Neuron (in vitro differentiated cells): Measurements from ENCODE around the gene RIT2.

Experiments used
- H2AFZ ChIP-seq: one replicate; pipeline ENCODE4 v1.6.1; 2013; ENCODE audit warnings: low read depth, mild to moderate bottlenecking, inconsistent platforms, low read length, moderate library complexity
- H3K27me3 ChIP-seq: one replicate; pipeline ENCODE4 v1.6.1; 2013; ENCODE audit warnings: low read length; ENCODE audit not compliant: insufficient read depth
- H3K36me3 ChIP-seq: one replicate; pipeline ENCODE4 v1.6.1; 2013; ENCODE audit warnings: low read length; ENCODE audit not compliant: insufficient read depth
- H3K4me1 ChIP-seq: one replicate; pipeline ENCODE4 v1.6.1; 2013; ENCODE audit warnings: low read length; ENCODE audit not compliant: insufficient read depth
- H3K4me3 ChIP-seq: 2 replicates; pipeline ENCODE4 v1.5.1; 2013; ENCODE audit warnings: mild to moderate bottlenecking, low read length, moderate library complexity
- H3K9me3 ChIP-seq: one replicate; pipeline ENCODE4 v1.6.1; 2013; ENCODE audit warnings: low read length

The RIT2 gene

DNA sequence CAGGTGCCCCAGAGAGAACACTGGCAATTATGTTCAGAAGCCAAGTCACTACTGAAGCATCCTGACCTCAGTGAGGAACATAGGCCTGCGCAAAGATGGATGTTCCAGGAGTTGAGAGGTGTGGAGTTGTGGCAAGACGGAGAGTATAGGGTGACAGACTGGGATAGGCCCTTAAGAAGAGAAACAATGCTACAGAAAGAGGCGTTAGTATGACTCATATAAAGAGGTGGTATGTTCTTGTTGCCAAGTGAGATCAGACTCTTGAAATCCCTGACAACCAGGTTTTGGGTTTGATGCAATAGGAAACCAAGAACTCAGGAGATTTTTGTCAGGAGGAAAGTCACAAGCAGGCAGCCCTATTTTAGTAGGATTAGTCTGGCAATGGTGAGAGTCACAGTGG is 185.6 kb downstream of the RIT2 start:
- no peaks in the 10 kb centered on the region for H3K4me1 ChIP-seq
- H3K36me3 ChIP-seq = no peaks in the 10 kb centered on the region
- H3K27me3 ChIP-seq = no peaks in the 10 kb centered on the region
- H3K9me3 ChIP-seq = no peaks in the 10 kb centered on the region
- no peak overlapping the region for H3K4me3 ChIP-seq
- H2AFZ ChIP-seq = no peak overlapping the region

DNA sequence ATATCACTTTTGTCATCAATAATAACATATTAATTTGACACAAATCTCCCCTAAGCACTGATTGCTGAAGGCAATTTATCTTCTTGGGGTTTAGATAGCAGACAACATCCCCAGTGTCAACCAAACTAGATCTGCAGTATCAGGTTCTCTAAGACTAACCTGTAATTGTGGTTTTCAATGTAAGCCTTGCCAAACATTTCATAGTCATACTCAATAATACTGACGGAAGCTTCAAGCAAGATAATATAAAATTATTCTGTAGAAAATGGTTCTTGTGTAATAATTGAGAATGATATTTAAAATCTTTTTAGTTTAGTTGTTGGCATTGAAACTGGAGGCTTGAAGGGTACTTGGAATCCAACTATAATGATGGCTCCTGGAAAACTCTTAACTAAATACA is 186.3 kb downstream of the RIT2 start:
- H3K4me3 ChIP-seq = no peak overlapping the region
- H3K4me1 ChIP-seq = no peaks in the 10 kb centered on the region
- H3K27me3 ChIP-seq = no peaks in the 10 kb centered on the region

DNA sequence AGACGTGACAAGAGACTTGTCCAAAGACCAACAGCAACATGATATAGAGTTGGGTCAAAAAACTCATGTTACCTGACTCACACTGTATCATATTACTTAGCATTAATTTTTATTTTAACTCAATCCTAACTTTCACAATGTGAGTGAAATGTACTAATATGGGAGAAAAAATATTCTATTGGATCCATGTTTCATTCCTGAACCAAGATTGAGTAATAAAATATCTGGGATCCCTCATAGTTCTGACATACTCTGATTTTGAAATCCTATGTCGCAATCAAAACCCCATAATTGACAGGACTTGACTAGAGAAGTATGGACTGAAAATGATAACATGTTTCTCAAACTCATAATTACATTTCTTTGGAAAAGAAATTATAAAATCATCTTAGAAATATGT is 190.4 kb downstream of the RIT2 start:
- Histone ChIP-seq H3K4me3 (no peak overlapping the region), H3K4me1 (peaks cover 2% of the 10 kb centered on the region), H3K27me3 (no peaks in the 10 kb centered on the region), H3K9me3 (no peaks in the 10 kb centered on the region), H3K36me3 (no peaks in the 10 kb centered on the region), H2AFZ (no peak overlapping the region)

More for the DNA sequence above, 186.3 kb downstream of the RIT2 start:
- Histone ChIP-seq H3K36me3 (no peaks in the 10 kb centered on the region), H3K9me3 (no peaks in the 10 kb centered on the region), H2AFZ (no peak overlapping the region)

DNA sequence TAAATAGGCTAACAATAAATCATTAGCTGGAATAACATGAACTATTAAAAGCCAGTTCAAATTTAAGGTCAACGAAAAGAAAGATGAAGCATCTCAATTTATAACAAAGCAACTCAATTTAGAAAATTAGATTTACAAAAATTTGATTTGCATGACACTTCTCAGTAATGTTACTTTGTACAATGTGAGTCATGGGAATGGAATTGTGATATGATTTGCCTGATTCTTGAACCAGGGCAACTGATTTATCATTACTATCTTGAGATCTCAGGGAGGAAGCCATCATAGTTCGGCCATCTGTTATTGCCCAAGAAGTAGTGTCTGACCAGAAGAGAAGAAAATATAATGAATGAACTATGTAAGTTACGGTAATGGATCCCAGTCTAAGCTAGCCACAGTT is 193.1 kb downstream of the RIT2 start:
- Histone ChIP-seq H3K36me3 (no peaks in the 10 kb centered on the region), H3K4me3 (no peak overlapping the region), H3K9me3 (no peaks in the 10 kb centered on the region), H3K27me3 (no peaks in the 10 kb centered on the region), H3K4me1 (peaks cover 2% of the 10 kb centered on the region), H2AFZ (no peak overlapping the region)

DNA sequence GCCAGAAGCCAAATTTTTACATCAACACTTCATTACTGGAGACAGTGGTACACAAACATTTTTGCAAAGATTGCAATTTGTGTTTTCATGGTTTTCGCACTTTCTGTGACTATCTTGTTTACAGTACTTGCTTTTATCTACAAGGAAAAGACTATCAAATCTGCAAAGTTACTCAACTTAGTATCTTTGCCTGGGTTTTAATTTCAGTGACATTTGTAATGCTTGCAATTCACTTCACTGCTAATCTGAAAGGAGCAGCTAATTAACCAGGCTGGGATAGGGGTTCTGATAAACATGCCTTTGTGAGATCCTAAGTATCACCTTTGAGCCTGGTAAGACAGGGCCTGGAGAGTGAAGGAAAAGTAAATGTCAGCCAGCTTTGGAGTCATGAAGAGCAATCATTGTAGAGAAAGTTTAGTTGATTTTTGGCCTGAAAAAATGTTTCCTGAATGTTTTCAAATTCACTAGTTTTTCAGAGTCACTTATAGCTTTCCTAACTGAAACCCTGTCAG is 194.2 kb downstream of the RIT2 start:
- Histone ChIP-seq H3K4me1 (peaks cover 2% of the 10 kb centered on the region), H3K4me3 (no peak overlapping the region)

DNA sequence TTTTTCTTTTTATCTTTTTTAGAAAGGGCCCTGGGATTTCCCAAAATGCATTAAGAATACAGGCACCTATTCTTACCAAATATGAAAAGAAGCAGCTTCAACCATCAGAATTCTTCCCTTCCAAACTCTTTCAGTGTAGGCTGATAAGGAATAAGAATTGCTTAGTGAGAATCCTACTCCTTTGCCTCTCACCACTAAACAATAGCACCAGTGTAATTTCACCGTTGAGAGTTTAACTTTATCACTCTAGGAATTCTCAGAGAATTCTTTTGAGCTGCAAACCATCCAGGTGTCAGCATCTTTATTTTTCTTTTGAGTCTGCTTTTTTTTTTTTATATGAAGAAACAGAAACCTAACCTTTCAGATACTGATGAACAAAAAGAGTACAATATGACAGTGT is 194.9 kb downstream of the RIT2 start:
- no peaks in the 10 kb centered on the region for H3K36me3 ChIP-seq
- H3K4me1 ChIP-seq = peaks cover 2% of the 10 kb centered on the region
- no peak overlapping the region for H3K4me3 ChIP-seq
- no peaks in the 10 kb centered on the region for H3K9me3 ChIP-seq
- no peak overlapping the region for H2AFZ ChIP-seq
- no peaks in the 10 kb centered on the region for H3K27me3 ChIP-seq

More for the DNA sequence above, 194.2 kb downstream of the RIT2 start:
- Histone ChIP-seq H3K9me3 (no peaks in the 10 kb centered on the region), H3K27me3 (no peaks in the 10 kb centered on the region), H3K36me3 (no peaks in the 10 kb centered on the region), H2AFZ (no peak overlapping the region)

DNA sequence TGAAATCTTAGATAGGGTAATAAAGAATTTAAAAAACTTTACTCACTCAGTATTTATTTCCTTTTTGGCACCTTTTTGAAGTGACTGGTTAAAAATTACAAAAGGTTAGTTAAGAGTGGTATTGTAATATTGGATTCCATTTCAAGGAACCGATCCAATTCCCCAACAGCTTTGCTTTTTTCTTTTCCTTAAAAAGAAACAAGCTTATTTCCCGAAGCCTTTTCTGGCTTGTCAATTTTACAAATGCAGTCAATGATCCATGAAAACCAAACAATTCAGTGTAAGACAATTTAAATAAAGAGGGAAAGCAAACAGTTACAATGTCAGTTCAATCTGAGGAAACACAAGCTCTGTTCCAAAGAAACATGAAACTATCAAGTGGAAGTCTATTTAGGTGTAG is 200.2 kb downstream of the RIT2 start:
- Histone ChIP-seq H3K27me3 (no peaks in the 10 kb centered on the region), H3K36me3 (no peaks in the 10 kb centered on the region), H3K4me3 (no peak overlapping the region), H3K9me3 (no peaks in the 10 kb centered on the region), H3K4me1 (peaks cover 5% of the 10 kb centered on the region), H2AFZ (no peak overlapping the region)

DNA sequence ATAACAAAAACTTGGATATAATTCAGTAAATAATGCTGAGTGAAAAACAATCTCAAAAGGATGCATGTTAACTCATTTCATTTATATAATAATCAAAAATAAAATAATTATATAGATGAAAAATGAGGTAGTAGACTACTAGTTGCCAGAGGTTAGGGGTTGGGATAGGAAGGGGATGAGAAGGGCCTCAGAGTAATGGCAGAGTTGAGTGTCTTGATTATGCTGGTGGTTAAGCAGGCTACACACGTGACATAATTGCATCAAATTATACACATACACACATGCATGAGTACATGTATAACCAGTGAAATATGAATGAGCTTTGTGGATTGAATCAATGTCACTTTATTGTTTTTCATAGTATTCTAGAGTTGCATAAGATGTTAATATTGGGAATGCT is 201.0 kb downstream of the RIT2 start:
- H3K4me3 ChIP-seq = no peak overlapping the region
- no peaks in the 10 kb centered on the region for H3K9me3 ChIP-seq
- H3K36me3 ChIP-seq = no peaks in the 10 kb centered on the region
- no peak overlapping the region for H2AFZ ChIP-seq
- no peaks in the 10 kb centered on the region for H3K27me3 ChIP-seq
- H3K4me1 ChIP-seq = peaks cover 5% of the 10 kb centered on the region

DNA sequence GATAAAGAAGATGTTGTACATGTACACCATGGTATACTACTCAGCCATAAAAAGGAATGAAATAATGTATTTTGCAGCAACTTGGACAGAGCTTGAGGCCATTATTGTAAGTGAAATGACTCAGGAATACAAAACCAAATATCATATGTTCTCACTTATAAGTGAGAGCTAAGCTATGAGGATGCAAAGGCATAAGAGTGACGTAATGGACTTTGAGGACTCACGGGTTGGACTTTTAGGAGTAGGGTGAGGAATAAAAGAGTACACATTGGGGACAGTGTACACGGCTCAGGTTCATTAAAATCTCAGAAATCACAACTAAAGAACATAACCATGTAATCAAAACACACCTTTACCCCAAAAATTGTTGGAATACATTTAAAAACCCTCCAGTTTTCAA is 206.4 kb downstream of the RIT2 start:
- H3K36me3 ChIP-seq = no peaks in the 10 kb centered on the region
- H3K9me3 ChIP-seq = no peaks in the 10 kb centered on the region
- H3K27me3 ChIP-seq = no peaks in the 10 kb centered on the region
- H3K4me3 ChIP-seq = no peak overlapping the region
- H2AFZ ChIP-seq = no peak overlapping the region
- H3K4me1 ChIP-seq = no peaks in the 10 kb centered on the region

DNA sequence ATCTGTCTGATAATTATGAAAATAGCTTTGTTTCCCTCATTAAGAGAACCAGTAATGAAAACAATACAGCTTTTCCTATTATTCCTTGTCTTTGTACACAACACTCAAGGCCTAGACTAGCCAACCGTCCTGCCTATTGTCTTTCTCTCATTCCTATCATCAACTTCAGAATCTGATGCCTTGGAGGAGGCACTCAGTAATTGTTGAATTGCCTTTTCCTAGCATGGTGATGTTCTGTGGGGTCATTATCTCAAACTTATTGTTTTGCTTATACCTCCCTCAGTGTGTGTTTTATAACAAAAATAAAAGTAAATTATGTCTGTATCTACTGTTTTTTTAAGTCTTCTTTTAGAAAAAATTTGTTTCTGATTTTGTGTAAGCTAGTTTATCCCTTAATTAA is 208.7 kb downstream of the RIT2 start:
- H3K4me3 ChIP-seq = no peak overlapping the region
- H3K9me3 ChIP-seq = no peaks in the 10 kb centered on the region
- no peaks in the 10 kb centered on the region for H3K4me1 ChIP-seq
- H2AFZ ChIP-seq = no peak overlapping the region
- no peaks in the 10 kb centered on the region for H3K27me3 ChIP-seq
- H3K36me3 ChIP-seq = no peaks in the 10 kb centered on the region

DNA sequence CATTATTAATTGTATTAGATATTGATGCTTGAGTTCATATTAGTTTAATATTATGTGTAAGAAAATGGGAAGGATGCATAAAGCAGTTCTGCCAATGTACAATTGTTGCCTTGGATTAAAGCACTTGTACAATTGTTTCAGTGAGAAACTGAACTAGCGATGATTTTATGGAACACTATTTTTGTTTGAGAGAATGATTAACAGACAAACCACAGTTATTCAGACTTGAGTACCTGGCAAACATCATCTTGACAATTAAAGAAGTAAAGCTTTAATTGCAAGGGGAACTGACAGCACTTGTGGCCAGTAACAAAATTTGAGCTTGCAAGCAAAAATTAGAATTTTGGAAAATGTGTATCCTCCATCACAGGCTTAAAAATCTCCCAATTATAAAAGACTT is 214.3 kb downstream of the RIT2 start:
- Histone ChIP-seq H3K4me3 (no peak overlapping the region), H2AFZ (no peak overlapping the region), H3K27me3 (no peaks in the 10 kb centered on the region), H3K36me3 (no peaks in the 10 kb centered on the region), H3K9me3 (no peaks in the 10 kb centered on the region), H3K4me1 (no peaks in the 10 kb centered on the region)

DNA sequence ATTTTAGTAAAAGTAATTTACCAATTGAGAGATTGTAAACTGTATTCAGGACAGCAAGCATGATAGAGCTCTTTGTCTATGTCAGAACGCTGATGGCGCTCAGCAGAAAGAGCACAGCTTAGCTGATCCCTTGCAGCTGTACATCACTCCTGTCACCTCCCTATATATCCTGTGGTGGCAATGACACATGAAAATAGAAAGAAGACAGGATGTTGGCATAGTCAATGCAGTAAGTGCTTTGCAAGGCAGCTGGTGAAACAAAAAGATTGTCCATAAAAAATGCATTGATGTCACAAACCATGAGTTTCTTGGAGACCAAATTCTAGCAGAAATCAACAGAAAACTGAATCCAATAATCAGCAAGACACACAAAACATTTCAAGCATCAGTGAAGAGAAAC is 221.5 kb downstream of the RIT2 start:
- Histone ChIP-seq H2AFZ (no peak overlapping the region), H3K36me3 (no peaks in the 10 kb centered on the region), H3K4me1 (peaks cover 6% of the 10 kb centered on the region), H3K4me3 (no peak overlapping the region), H3K27me3 (no peaks in the 10 kb centered on the region), H3K9me3 (no peaks in the 10 kb centered on the region)

DNA sequence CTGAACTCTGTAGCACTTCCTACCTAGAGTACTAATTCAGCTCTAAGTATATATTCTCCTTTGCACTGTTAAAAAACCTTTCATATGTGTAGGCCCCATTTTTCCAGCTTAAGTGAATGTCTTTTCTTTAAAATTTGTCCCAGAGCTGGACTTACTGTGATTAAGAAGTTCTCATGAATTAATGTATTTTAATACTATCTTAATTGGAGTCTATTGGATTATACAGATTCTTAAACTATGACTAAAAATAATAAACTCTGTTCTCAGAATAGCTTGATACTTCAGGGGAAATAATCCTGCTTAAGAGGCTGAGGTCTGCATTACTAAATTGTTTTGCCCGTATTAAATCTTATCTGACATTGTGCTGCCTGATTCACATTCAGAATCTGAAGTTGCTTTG is 223.3 kb downstream of the RIT2 start:
- H2AFZ ChIP-seq = no peak overlapping the region
- H3K9me3 ChIP-seq = no peaks in the 10 kb centered on the region
- H3K4me1 ChIP-seq = peaks cover 6% of the 10 kb centered on the region
- H3K27me3 ChIP-seq = no peaks in the 10 kb centered on the region
- H3K36me3 ChIP-seq = no peaks in the 10 kb centered on the region
- no peak overlapping the region for H3K4me3 ChIP-seq

DNA sequence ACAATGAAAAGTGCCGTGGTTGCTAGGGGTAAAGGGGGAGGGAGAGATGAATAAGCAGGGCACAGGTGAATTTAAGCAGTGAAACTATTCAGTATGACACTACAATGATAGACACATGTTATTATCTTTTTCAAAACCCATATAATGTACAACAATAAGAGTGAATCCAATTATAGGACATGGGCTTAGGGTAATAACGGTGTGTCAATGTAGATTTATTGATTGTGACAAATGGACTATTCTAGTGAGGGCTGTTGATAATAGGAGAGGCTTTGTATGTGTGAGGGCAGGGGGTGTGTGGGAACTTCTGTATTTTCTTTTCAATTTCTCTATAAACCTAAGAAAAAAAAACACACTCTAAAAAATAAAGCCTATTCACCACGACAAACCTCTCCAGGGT is 223.8 kb downstream of the RIT2 start:
- no peaks in the 10 kb centered on the region for H3K27me3 ChIP-seq
- peaks cover 6% of the 10 kb centered on the region for H3K4me1 ChIP-seq
- H3K4me3 ChIP-seq = no peak overlapping the region
- H3K36me3 ChIP-seq = no peaks in the 10 kb centered on the region
- no peak overlapping the region for H2AFZ ChIP-seq
- H3K9me3 ChIP-seq = no peaks in the 10 kb centered on the region
